Chondrocyte (in vitro differentiated cells): ENCODE data around the gene TOR3A. TPM values are rescaled to one million over a fixed set of nuclear protein-coding genes. Genes with fewer than 3 reads are reported as not detected.

ENCODE experiments used
- DNase-seq: peaks from one replicate; pipeline ENCODE4 v3.0.0; 2021; ENCODE audit warnings: mixed read lengths, low spot score
- H3K27ac Mint-ChIP-seq: one replicate; pipeline ENCODE4 v1.8.0; 2021; ENCODE audit warnings: mild to moderate bottlenecking, moderate library complexity, mixed read lengths; ENCODE audit not compliant: unreplicated experiment
- H3K27me3 Mint-ChIP-seq: 2 replicates; pipeline ENCODE4 v1.8.0; 2021; ENCODE audit warnings: low read depth, mixed read lengths
- H3K36me3 Mint-ChIP-seq: 2 replicates; pipeline ENCODE4 v1.8.0; 2021; ENCODE audit warnings: low read depth, mixed read lengths
- H3K4me1 Mint-ChIP-seq: 2 replicates; pipeline ENCODE4 v1.8.0; 2021; ENCODE audit warnings: low read depth, mild to moderate bottlenecking, mixed read lengths
- H3K4me3 Mint-ChIP-seq: one replicate; pipeline ENCODE4 v1.8.0; 2021; ENCODE audit warnings: mild to moderate bottlenecking, moderate library complexity, mixed read lengths; ENCODE audit not compliant: unreplicated experiment
- H3K9me3 Mint-ChIP-seq: 2 replicates; pipeline ENCODE4 v1.8.0; 2021; ENCODE audit warnings: low read depth, mixed read lengths
- CTCF ChIP-seq: fragments of 200-600 bp; sonication (generic); IDR thresholded peaks from 2 replicates; pipeline ENCODE4 v1.5.0; 2021; ENCODE audit warnings: antibody characterized with exemption, mild to moderate bottlenecking, moderate library complexity
- total RNA-seq: library from RNA; stranded (reverse); gene quantifications from 3 replicates; pipeline ENCODE4 v1.2.1, GENCODE V29; 2021

Gene TOR3A
- total RNA-seq, 1 donor from 2014 or later, result 17.9 TPM

GRCh38 chr1:179079113-179079761 is 2.6 kb upstream of the TOR3A start:
- no peaks in the 10 kb centered on the region for H3K36me3 Mint-ChIP-seq
- peak; percentile 86 for TF ChIP-seq CTCF
- no peak overlapping the region for H3K27ac Mint-ChIP-seq
- H3K4me3 Mint-ChIP-seq, result no peak overlapping the region
- peaks cover 22% of the 10 kb centered on the region for H3K4me1 Mint-ChIP-seq
- no peak for DNase-seq
- H3K27me3 Mint-ChIP-seq, result no peaks in the 10 kb centered on the region
- H3K9me3 Mint-ChIP-seq, result no peaks in the 10 kb centered on the region

GRCh38 chr1:179080866-179081686 is 794 bp upstream of the TOR3A start:
- no peak for DNase-seq
- H3K9me3 Mint-ChIP-seq, result no peaks in the 10 kb centered on the region
- peaks cover 22% of the 10 kb centered on the region for H3K4me1 Mint-ChIP-seq
- peak overlapping the region; percentile 91 for H3K27ac Mint-ChIP-seq
- no peaks in the 10 kb centered on the region for H3K27me3 Mint-ChIP-seq
- H3K4me3 Mint-ChIP-seq, result peak overlapping the region; percentile 87
- TF ChIP-seq CTCF, result no peak
- H3K36me3 Mint-ChIP-seq, result peaks cover 1% of the 10 kb centered on the region

GRCh38 chr1:179082333-179082998 is 596 bp downstream of the TOR3A start:
- H3K9me3 Mint-ChIP-seq, result no peaks in the 10 kb centered on the region
- no peak for TF ChIP-seq CTCF
- DNase-seq, result no peak

GRCh38 chr1:179082999-179083335 is 1.1 kb downstream of the TOR3A start:
- no peaks in the 10 kb centered on the region for H3K27me3 Mint-ChIP-seq
- DNase-seq, result no peak
- peaks cover 3% of the 10 kb centered on the region for H3K36me3 Mint-ChIP-seq
- no peaks in the 10 kb centered on the region for H3K9me3 Mint-ChIP-seq
- TF ChIP-seq CTCF, result no peak
- peak overlapping the region; percentile 87 for H3K4me3 Mint-ChIP-seq
- H3K4me1 Mint-ChIP-seq, result peaks cover 22% of the 10 kb centered on the region
- H3K27ac Mint-ChIP-seq, result peak overlapping the region; percentile 82

More at GRCh38 chr1:179082333-179082998, 596 bp downstream of the TOR3A start:
- Mint-ChIP-seq H3K36me3 (peaks cover 3% of the 10 kb centered on the region), H3K27me3 (no peaks in the 10 kb centered on the region), H3K27ac (peak overlapping the region; percentile 82), H3K4me3 (peak overlapping the region; percentile 87), H3K4me1 (peaks cover 22% of the 10 kb centered on the region)

GRCh38 chr1:179083533-179083932 is 1.7 kb downstream of the TOR3A start:
- H3K4me1 Mint-ChIP-seq, result peaks cover 22% of the 10 kb centered on the region
- no peaks in the 10 kb centered on the region for H3K27me3 Mint-ChIP-seq
- peaks cover 4% of the 10 kb centered on the region for H3K36me3 Mint-ChIP-seq
- H3K27ac Mint-ChIP-seq, result no peak overlapping the region
- no peak for TF ChIP-seq CTCF
- H3K4me3 Mint-ChIP-seq, result peak overlapping the region; percentile 33
- H3K9me3 Mint-ChIP-seq, result no peaks in the 10 kb centered on the region
- DNase-seq, result no peak
